ENCODE results near the gene FBRS. TPM values are rescaled to one million over a fixed set of nuclear protein-coding genes. Genes with fewer than 3 reads are reported as not detected.

The FBRS gene
- total and polyA plus RNA-seq, 2 of the 13 experiments (the other 11 are each of a cell fraction or from before 2014, with no cell fraction given): 13.7 to 16.2 TPM

DNA sequence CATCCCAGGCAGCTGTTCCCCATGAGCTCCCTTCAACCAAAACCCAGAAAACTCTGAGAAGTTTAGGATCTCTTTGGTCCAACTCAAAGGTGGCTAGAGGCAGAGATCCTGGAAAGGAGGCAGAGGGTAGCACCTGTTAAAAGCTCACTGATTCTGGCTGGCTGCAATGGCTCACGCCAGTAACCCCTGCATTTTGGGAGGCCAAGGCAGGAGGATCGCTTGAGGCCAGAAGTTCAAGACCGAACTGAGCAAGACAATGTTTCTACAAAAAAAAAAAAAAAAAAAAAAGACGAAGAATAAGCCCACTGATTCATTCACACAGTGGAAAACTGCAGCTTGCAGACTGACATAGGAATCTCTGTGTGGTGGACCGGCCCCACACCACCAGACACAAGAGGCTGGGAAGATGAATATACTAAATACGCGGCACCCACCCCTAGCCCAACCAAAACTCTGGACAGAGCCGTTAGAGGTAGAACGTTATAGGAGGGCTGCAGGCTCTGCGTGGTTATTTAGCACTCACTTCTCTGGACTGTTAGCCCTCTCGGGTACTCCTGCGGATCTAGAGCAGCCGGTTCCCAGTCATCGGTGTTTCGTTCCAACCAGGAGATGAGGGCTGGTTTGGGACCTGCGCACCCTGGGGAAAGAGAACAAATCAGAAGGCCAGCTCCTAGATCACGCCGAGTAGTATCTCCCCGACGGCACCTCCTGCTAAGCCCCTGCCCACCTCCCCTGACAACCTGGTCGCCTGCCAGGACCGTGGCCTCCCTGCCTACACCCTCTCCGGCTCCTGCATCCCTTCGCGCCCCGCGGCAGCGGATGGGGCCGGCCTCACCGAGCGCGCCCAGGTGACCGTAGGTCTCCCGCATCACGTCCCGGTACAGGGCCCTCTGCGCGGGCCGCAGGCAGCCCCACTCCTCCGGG is 49.0 kb upstream of the FBRS start (continued):
- TF ChIP-seq, protein P1, sequence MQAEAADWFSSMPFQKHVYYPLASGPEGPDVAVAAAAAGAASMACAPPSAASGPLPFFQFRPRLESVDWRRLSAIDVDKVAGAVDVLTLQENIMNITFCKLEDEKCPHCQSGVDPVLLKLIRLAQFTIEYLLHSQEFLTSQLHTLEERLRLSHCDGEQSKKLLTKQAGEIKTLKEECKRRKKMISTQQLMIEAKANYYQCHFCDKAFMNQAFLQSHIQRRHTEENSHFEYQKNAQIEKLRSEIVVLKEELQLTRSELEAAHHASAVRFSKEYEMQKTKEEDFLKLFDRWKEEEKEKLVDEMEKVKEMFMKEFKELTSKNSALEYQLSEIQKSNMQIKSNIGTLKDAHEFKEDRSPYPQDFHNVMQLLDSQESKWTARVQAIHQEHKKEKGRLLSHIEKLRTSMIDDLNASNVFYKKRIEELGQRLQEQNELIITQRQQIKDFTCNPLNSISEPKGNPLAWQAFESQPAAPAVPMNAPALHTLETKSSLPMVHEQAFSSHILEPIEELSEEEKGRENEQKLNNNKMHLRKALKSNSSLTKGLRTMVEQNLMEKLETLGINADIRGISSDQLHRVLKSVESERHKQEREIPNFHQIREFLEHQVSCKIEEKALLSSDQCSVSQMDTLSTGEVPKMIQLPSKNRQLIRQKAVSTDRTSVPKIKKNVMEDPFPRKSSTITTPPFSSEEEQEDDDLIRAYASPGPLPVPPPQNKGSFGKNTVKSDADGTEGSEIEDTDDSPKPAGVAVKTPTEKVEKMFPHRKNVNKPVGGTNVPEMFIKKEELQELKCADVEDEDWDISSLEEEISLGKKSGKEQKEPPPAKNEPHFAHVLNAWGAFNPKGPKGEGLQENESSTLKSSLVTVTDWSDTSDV (CRISPR knock-in tag; IDR thresholded peaks at IDR 0.05): no peak
- TF ChIP-seq ZBTB43 (CRISPR knock-in tag; conservative IDR thresholded peaks at IDR 0.05) (no peak), EED (CRISPR knock-in tag; IDR thresholded peaks at IDR 0.05) (no peak), FOSL2 (CRISPR knock-in tag; IDR thresholded peaks at IDR 0.05) (no peak), ZNF407 (CRISPR knock-in tag; IDR thresholded peaks at IDR 0.05; ENCODE audit: not compliant biosample characterization) (no peak), HHEX (CRISPR knock-in tag; IDR thresholded peaks at IDR 0.05) (no peak)
- TF ChIP-seq, protein P2, sequence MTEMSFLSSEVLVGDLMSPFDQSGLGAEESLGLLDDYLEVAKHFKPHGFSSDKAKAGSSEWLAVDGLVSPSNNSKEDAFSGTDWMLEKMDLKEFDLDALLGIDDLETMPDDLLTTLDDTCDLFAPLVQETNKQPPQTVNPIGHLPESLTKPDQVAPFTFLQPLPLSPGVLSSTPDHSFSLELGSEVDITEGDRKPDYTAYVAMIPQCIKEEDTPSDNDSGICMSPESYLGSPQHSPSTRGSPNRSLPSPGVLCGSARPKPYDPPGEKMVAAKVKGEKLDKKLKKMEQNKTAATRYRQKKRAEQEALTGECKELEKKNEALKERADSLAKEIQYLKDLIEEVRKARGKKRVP (CRISPR knock-in tag; IDR thresholded peaks at IDR 0.05): no peak; a peak in 1 of 4 replicates
- TF ChIP-seq, protein P3, sequence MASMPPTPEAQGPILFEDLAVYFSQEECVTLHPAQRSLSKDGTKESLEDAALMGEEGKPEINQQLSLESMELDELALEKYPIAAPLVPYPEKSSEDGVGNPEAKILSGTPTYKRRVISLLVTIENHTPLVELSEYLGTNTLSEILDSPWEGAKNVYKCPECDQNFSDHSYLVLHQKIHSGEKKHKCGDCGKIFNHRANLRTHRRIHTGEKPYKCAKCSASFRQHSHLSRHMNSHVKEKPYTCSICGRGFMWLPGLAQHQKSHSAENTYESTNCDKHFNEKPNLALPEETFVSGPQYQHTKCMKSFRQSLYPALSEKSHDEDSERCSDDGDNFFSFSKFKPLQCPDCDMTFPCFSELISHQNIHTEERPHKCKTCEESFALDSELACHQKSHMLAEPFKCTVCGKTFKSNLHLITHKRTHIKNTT (CRISPR knock-in tag; IDR thresholded peaks at IDR 0.05): no peak
